Right lobe of liver (tissue), 4 donors: ENCODE results near the gene CHRNA5.

Experiments
- CTCF ChIP-seq, 4 donors: fragments of 200-600 bp in 3 of 4; fragments of 450-650 bp in 1 of 4; IDR thresholded peaks; one replicate each; pipeline versions ENCODE4 v1.5.1 to v1.8.0; 2016 to 2022; ENCODE audit warnings: antibody characterized with exemption in 4 of 4, mild to moderate bottlenecking in 2 of 4
- POLR2A ChIP-seq: fragments of 450-650 bp; IDR thresholded peaks from one replicate; pipeline ENCODE4 v1.6.1; 2017; ENCODE audit warnings: antibody characterized with exemption, mild to moderate bottlenecking
- donor health status: DM: no; HTN: no; CAD: no.
- donor health status: DM: no; HTN: no; CAD: no.
- donor health status: DM: no; HTN: yes; CAD: no.

- TF ChIP-seq CTCF (IDR thresholded peaks at IDR 0.05) (no peak), POLR2A (no peak)
Observed at GRCh38 chr15:78621810-78622402, 56.6 kb downstream of the CHRNA5 start.
